ENCODE measurements around the gene ASB4. TPM values are rescaled to one million over a fixed set of nuclear protein-coding genes. Genes with fewer than 3 reads are reported as not detected.

ASB4 gene
- total RNA-seq, 2 experiments from 2014 or later = not detected

DNA sequence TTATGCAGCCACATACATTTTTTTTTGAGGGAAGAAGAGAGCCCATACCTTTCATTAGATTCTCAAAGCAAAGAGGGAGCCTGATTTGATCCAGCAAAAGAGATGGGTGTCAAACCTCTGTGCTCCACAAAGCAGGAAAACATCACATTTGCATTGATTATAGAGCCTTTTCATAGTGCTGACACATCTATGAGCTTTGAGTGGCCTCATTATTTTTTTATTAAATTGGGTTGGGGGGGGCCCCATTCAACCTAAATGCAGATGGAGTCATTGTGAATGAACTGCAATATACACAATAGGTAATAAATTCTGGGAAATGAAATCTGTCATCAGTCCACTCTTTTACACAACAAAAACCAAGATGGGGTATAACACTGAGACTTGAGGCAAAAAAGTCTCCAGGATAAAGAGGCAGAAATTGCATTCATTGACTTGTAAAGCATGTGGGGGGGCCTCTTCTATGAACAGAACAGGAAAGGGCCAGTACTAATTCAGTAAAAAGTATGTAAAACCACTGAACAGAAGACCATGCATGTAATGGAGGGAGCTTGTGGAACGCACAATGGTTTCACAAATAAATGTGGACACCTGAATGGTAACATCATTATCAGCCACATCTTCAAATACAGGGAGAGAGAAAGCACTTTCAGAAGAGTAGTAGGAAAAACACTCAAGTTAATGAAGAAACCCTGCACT, 17.7 kb upstream of the ASB4 start:
- peaks cover 13% of the 10 kb centered on the region for H3K4me1 Mint-ChIP-seq (ENCODE audit: low read depth)
- H3K27ac Mint-ChIP-seq = no peak overlapping the region
- ATAC-seq (no peak), DNase-seq (no peak)
- intact Hi-C loops (cut with micrococcal nuclease) = no loop called here
- no peaks in the 10 kb centered on the region for H3K27me3 Mint-ChIP-seq
- no peak overlapping the region for H3K4me3 Mint-ChIP-seq
- H3K9me3 Mint-ChIP-seq = no peaks in the 10 kb centered on the region
- POLR2A ChIA-PET = no interaction called here
- no peaks in the 10 kb centered on the region for H3K36me3 Mint-ChIP-seq (ENCODE audit: low read depth)
- CTCF ChIA-PET = interaction anchor here (0.6 to 3.3 kb wide), 2 partner anchors 8 to 16 kb away, joined by 3 to 16 read pairs; no protein-coding TSS in a partner anchor
- TF ChIP-seq, protein P1, sequence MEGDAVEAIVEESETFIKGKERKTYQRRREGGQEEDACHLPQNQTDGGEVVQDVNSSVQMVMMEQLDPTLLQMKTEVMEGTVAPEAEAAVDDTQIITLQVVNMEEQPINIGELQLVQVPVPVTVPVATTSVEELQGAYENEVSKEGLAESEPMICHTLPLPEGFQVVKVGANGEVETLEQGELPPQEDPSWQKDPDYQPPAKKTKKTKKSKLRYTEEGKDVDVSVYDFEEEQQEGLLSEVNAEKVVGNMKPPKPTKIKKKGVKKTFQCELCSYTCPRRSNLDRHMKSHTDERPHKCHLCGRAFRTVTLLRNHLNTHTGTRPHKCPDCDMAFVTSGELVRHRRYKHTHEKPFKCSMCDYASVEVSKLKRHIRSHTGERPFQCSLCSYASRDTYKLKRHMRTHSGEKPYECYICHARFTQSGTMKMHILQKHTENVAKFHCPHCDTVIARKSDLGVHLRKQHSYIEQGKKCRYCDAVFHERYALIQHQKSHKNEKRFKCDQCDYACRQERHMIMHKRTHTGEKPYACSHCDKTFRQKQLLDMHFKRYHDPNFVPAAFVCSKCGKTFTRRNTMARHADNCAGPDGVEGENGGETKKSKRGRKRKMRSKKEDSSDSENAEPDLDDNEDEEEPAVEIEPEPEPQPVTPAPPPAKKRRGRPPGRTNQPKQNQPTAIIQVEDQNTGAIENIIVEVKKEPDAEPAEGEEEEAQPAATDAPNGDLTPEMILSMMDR (IDR thresholded peaks at IDR 0.05) = no peak

DNA sequence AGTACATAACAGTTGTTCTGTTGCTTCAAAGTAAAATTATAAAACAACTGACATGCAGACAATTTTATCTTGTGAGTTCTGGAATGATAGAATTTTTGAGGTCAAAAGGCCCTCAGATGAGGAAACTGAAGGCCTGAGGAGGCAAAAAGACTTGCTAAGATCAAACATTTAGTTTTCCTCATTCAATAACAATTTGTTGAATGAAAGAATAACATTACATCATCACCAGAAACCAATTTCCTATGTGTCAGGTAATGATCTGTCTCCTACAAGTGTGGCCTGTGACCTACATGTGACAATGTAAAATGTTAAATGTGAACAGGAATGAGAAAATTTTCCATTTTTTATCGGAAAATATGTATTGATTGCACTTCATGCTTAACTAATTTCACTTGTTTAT, 16.6 kb upstream of the ASB4 start:
- Mint-ChIP-seq H3K4me1 (ENCODE audit: low read depth) (peaks cover 13% of the 10 kb centered on the region), H3K27ac (no peak overlapping the region), H3K36me3 (ENCODE audit: low read depth) (no peaks in the 10 kb centered on the region), H3K4me3 (no peak overlapping the region), H3K9me3 (no peaks in the 10 kb centered on the region), H3K27me3 (no peaks in the 10 kb centered on the region)
- ChIA-PET CTCF (interaction anchor here (1.6 kb wide), 1 partner anchor 73 kb away, joined by 4 read pairs; the partner anchor contains the start of gene PON3), POLR2A (no interaction called here)
- TF ChIP-seq, protein P1 (IDR thresholded peaks at IDR 0.05) = no peak
- DNase-seq = no peak
- intact Hi-C loops (cut with micrococcal nuclease) = no loop called here
- ATAC-seq = no peak

DNA sequence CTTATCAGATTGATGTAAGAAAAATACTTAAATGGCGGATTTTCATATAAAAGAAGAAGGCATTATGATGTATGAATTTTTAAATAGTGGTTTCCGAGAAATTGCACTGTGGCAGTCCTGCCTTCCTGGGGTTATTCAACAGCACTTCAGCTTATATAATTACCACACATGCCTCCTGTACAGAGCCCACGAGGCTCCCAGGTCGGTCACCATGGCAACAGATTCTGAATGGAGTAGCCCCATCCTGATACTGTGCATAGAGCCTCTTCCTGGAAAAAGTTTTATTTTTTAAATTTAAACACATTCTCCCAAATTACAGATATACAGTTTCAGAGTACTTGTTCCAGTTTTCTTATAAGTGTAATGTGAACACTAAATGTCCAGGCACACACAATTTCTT, 15.9 kb upstream of the ASB4 start:
- peaks cover 13% of the 10 kb centered on the region for H3K4me1 Mint-ChIP-seq (ENCODE audit: low read depth)
- no peak overlapping the region for H3K4me3 Mint-ChIP-seq
- intact Hi-C loops (cut with micrococcal nuclease) = loop anchor here (10.0 kb wide), 1 partner anchor 1015 kb away; no protein-coding TSS in a partner anchor
- no peaks in the 10 kb centered on the region for H3K9me3 Mint-ChIP-seq
- H3K36me3 Mint-ChIP-seq (ENCODE audit: low read depth) = no peaks in the 10 kb centered on the region
- ATAC-seq (no peak), DNase-seq (no peak)
- ChIA-PET POLR2A (interaction anchor here (0.6 kb wide), 2 partner anchors 68 to 877 kb away, joined by 3 to 4 read pairs; no protein-coding TSS in a partner anchor), CTCF (interaction anchor here (1.6 kb wide), 1 partner anchor 73 kb away, joined by 4 read pairs; the partner anchor contains the start of gene PON3)
- H3K27me3 Mint-ChIP-seq = no peaks in the 10 kb centered on the region
- no peak overlapping the region for H3K27ac Mint-ChIP-seq
- TF ChIP-seq, protein P1 (IDR thresholded peaks at IDR 0.05) = no peak

DNA sequence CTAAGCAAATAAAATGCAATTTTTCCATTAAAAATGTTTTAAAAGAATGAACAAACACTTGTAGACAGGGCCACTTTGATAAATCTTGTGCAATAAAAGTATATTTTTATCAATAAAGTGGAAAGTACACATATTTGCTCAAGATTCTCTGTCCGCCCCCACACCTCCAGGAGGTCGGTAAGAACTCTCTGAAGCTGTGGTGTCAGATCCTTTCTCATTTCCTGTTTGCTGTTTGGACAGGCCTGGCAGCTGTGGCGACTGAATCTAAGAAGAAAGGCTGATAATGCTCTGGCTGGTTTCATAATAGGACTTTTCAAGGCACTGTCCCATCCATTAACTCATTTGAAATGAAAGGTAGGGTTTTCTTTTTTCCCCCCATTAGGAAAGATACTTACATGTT, 15.3 kb upstream of the ASB4 start:
- no peak overlapping the region for H3K27ac Mint-ChIP-seq
- CTCF ChIA-PET = interaction anchor here (1.6 kb wide), 1 partner anchor 74 kb away, joined by 4 read pairs; the partner anchor contains the start of gene PON3
- peak; percentile 69 for ATAC-seq
- no peaks in the 10 kb centered on the region for H3K36me3 Mint-ChIP-seq (ENCODE audit: low read depth)
- TF ChIP-seq, protein P1 (IDR thresholded peaks at IDR 0.05) = no peak
- intact Hi-C loops (cut with micrococcal nuclease) = loop anchor here (10.0 kb wide), 1 partner anchor 1016 kb away; no protein-coding TSS in a partner anchor
- POLR2A ChIA-PET = interaction anchor here (0.6 kb wide), 2 partner anchors 68 to 877 kb away, joined by 3 to 4 read pairs; no protein-coding TSS in a partner anchor
- DNase-seq = peak; percentile 63
- H3K9me3 Mint-ChIP-seq = no peaks in the 10 kb centered on the region
- no peaks in the 10 kb centered on the region for H3K27me3 Mint-ChIP-seq
- H3K4me3 Mint-ChIP-seq = no peak overlapping the region
- H3K4me1 Mint-ChIP-seq (ENCODE audit: low read depth) = peaks cover 13% of the 10 kb centered on the region

DNA sequence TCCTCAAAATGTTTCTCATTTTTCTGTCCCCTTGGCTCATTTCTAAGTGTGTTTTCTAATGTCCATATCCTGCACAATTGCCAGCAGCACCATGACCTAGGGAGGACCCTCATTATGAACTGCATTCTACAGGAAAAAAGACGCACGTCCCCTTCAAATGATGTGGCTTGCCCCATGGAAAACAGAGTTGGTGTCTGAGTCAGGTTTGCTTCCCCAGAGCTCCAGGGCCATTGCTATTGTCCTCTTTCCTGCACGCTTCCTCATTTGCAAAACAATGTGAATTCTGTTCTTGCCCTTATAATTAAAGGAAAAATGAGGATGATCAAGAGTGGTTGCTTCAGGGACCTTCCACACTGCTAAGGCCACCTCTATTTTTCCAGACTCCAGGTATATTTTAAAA, 14.7 kb upstream of the ASB4 start:
- intact Hi-C loops (cut with micrococcal nuclease) = loop anchor here (10.0 kb wide), 1 partner anchor 1016 kb away; no protein-coding TSS in a partner anchor
- no peaks in the 10 kb centered on the region for H3K27me3 Mint-ChIP-seq
- no peak for ATAC-seq
- H3K27ac Mint-ChIP-seq = no peak overlapping the region
- no peaks in the 10 kb centered on the region for H3K36me3 Mint-ChIP-seq (ENCODE audit: low read depth)
- POLR2A ChIA-PET = no interaction called here
- no peak for DNase-seq
- H3K4me1 Mint-ChIP-seq (ENCODE audit: low read depth) = peaks cover 13% of the 10 kb centered on the region
- CTCF ChIA-PET = interaction anchor here (1.6 kb wide), 1 partner anchor 75 kb away, joined by 4 read pairs; the partner anchor contains the start of gene PON3
- no peak overlapping the region for H3K4me3 Mint-ChIP-seq
- TF ChIP-seq, protein P1 (IDR thresholded peaks at IDR 0.05) = no peak
- H3K9me3 Mint-ChIP-seq = no peaks in the 10 kb centered on the region

All from activated CD8-positive, alpha-beta T cell treated with anti-CD3 and anti-CD28 coated beads for 36 hours (primary cell).